HL-60 (cell line): ENCODE results near the gene SDCCAG8.

Experiments used
- DNase-seq, 2 experiments: peaks; one replicate each; pipeline ENCODE4 v3.0.0-alpha.2; 2010 to 2020; ENCODE audit warnings: low read depth in 1 of 2, low spot score in 1 of 2
- H3K27ac ChIP-seq: fragments of 250-450 bp; sonication (Bioruptor Pico); replicated peaks from 2 replicates; pipeline ENCODE4 v1.5.1; 2020; ENCODE audit warnings: mild to moderate bottlenecking, moderate library complexity
- H3K27me3 ChIP-seq: fragments of 250-450 bp; sonication (Bioruptor Pico); 2 replicates; pipeline ENCODE4 v1.5.1; 2021; ENCODE audit warnings: mild to moderate bottlenecking, moderate library complexity; ENCODE audit not compliant: insufficient read depth, poor library complexity, severe bottlenecking
- H3K4me3 ChIP-seq: replicated peaks from 2 replicates; pipeline ENCODE4 v1.5.1; 2011; ENCODE audit warnings: mild to moderate bottlenecking, control low read depth, low read length; ENCODE audit not compliant: insufficient read depth
- CTCF ChIP-seq: IDR thresholded peaks from one replicate; pipeline ENCODE4 v1.5.1; 2011; ENCODE audit warnings: low read length, control low read depth, inconsistent platforms; ENCODE audit not compliant: insufficient read depth
- GABPA ChIP-seq: IDR thresholded peaks from 2 replicates; pipeline ENCODE4 v1.6.1; 2012; ENCODE audit warnings: low read depth
- POLR2AphosphoS5 ChIP-seq: IDR thresholded peaks from 2 replicates; pipeline ENCODE4 v1.6.1; 2012; ENCODE audit warnings: low read depth
- REST ChIP-seq: IDR thresholded peaks from 2 replicates; pipeline ENCODE4 v1.6.1; 2012; ENCODE audit warnings: low read depth; ENCODE audit not compliant: insufficient replicate concordance
- SPI1 ChIP-seq: IDR thresholded peaks from 2 replicates; pipeline ENCODE4 v1.6.1; 2012; ENCODE audit warnings: low read depth, mild to moderate bottlenecking, borderline replicate concordance

Gene SDCCAG8

GRCh38 chr1:243393096-243393495, 137.3 kb downstream of the SDCCAG8 start:
- no peak for DNase-seq
- Histone ChIP-seq H3K4me3 (no peak overlapping the region), H3K27ac (no peak overlapping the region), H3K27me3 (no peaks in the 10 kb centered on the region)
- no peak for TF ChIP-seq SPI1
- TF ChIP-seq POLR2AphosphoS5: no peak
- TF ChIP-seq REST: no peak
- TF ChIP-seq CTCF: no peak
- TF ChIP-seq GABPA: no peak

DNA sequence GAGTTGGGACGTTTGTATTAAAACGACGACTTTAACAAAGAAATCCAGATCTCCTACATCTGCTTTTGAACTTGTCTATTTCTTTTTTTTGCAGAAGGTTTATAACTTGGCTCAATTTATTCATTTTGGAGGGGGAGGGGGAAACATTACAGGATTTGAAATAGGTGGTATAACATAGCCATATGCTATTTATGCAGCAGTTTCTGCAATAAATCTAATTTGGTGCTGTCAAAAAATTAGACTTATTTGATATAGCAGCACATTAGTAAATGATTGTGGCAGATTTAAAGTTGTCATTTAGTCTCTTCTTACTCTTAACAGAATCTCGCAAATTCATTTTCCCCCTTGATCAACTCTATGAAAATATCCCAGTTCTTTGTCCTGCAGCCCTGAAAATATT, 138.2 kb downstream of the SDCCAG8 start:
- no peak for DNase-seq
- H3K4me3 ChIP-seq: no peak overlapping the region
- no peak overlapping the region for H3K27ac ChIP-seq
- no peaks in the 10 kb centered on the region for H3K27me3 ChIP-seq
- no peak for TF ChIP-seq CTCF
- TF ChIP-seq SPI1: no peak
- TF ChIP-seq POLR2AphosphoS5: no peak
- TF ChIP-seq GABPA: no peak
- no peak for TF ChIP-seq REST

DNA sequence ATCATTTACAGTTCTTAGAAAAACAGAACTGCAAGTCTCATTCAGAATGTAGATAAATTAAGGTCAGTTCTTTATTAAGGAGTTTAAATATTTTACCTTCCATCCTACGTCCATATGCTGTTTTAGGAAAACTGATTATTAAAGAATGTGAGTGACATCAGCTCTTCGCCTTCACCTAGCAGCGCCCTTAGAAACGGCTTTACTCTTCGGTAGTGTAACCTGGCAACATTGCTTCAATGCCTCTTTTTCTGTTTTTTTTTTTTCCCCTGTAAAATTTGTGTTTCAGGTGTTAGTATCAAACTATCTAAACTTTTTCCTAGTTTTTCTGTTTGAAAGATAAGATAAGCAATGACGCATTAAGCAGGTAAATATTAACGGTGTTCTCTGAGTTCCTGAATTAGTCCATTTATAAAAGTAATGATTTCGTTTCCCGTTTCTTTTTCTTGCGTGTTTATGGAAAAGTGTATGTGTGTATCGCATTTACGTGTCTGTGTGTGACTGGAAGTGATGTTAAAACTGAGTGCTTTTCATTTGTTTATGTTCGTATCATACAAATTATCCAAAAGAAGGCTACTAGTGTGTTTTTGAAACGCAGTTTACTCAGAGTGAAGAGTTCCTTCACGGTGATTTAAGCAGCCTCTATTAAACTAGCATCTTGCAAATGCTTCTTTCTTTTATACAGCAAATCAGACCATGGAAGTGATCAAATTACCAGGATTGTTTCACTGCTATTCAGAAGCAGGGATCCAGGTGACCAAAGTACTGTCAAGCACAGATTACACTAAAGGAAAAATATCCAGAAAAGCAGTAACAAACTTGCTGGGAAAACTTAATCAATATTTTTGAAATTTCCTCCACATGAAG, 139.0 kb downstream of the SDCCAG8 start:
- no peak overlapping the region for H3K4me3 ChIP-seq
- no peak overlapping the region for H3K27ac ChIP-seq
- no peaks in the 10 kb centered on the region for H3K27me3 ChIP-seq
- no peak for DNase-seq
- no peak for TF ChIP-seq CTCF
- TF ChIP-seq GABPA: no peak
- TF ChIP-seq REST: no peak
- TF ChIP-seq POLR2AphosphoS5: no peak
- TF ChIP-seq SPI1: no peak
